ENCODE data around the gene ENPP6.

The ENPP6 gene

DNA sequence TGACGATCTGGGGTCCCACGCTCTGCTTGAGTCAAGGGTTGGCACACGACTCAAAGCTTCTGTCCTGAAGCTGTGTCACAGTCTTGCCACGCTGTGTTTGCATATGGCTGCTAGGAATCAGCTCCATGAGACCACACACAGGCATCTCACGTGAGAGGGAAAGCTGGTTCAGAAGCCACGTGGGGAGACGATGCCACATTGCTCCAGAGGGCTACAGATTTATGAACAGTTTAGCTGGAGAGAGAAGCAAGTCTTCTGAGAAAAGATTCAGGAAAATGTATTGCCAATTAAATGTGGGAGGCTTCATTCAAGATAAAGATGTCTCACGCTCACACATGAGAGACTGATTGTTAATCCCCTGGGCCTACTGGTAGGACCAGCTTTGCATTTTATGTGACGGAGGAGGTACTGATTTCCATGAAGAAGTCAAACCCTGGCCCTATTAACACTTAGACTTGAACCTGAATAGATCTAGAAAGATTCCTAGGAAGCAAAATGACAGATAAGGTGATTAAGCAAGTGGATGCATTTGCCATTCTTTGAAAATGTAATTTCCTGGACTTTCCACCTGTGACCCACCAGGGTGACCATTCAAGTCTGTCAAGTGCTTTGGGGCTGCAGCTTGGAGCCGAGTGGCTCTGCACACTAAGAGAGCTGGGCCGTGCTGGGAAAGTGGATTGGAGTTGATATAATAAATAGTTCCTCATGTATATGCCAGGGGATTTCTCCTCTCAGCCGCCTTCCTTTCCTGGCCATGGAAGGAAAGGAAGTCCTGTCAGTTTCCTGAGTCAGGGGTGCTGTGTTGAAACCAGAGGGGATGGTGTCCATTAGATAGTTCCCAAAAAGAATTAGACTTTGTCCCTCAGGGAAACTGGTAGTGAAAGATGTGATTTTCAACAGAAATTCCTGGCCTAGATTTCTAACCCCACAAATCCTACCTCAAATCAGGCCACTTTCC, 29.0 kb downstream of the ENPP6 start:
- H3K4me2 ChIP-seq: 0 out of 22 replicates have a peak overlapping the region, but pooled peaks of 1 of the 11 experiments have one; percentile 34
- H3K9me3 ChIP-seq (replicated peaks in 1 of 11): no peaks in the 10 kb centered on the region

DNA sequence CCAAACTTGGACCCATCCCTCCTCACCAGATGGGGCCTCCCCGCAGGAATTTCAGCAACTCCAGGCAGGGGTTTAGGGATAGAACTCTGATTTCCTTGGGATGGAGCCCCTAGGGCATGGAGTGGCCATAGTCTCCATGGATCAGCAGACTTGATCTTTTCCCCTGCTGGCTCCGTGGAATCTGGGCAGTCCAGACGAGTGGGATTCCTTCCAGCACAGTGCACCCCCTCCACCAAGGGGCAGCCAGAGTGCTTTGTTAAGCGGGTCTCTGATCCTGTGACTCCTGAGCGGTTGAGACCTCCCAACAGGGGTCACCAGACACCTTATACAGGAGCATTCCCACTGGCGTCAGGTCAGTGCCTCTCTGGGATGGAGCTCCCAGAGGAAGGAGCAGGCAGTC, 40.4 kb downstream of the ENPP6 start:
- H3K27ac ChIP-seq: no peak overlapping the region
- no peak overlapping the region for H3K4me2 ChIP-seq
- H3K4me1 ChIP-seq: no peaks in the 10 kb centered on the region
- H3K27me3 ChIP-seq: no peaks in the 10 kb centered on the region
- no peaks in the 10 kb centered on the region for H3K36me3 ChIP-seq
- no peak overlapping the region for H3K9ac ChIP-seq
- TF ChIP-seq Cebpa-rat (IDR thresholded peaks at IDR 0.05): no peak
- H3K4me3 ChIP-seq: no peak overlapping the region
- H3K9me3 ChIP-seq (replicated peaks in 1 of 11): peaks cover 8 to 32% (median 24%) of the 10 kb centered on the region in 11 experiments; a peak in 19 of 22 replicates
- H4K20me1 ChIP-seq: no peaks in the 10 kb centered on the region

More for the DNA sequence above, 29.0 kb downstream of the ENPP6 start:
- 0 out of 20 replicates have a peak, but pooled peaks cover 0 to 3% (median 0%) of the 10 kb centered on the region in 10 experiments for H3K4me1 ChIP-seq
- no peak overlapping the region for H3K4me3 ChIP-seq
- no peak overlapping the region for H3K27ac ChIP-seq
- H3K36me3 ChIP-seq: no peaks in the 10 kb centered on the region
- no peak overlapping the region for H3K9ac ChIP-seq
- H4K20me1 ChIP-seq: no peaks in the 10 kb centered on the region
- H3K27me3 ChIP-seq: no peaks in the 10 kb centered on the region
- no peak for TF ChIP-seq Cebpa-rat (IDR thresholded peaks at IDR 0.05)

- Histone ChIP-seq H3K27me3 (no peaks in the 10 kb centered on the region), H3K9ac (no peak overlapping the region), H3K4me3 (no peak overlapping the region), H3K4me1 (no peaks in the 10 kb centered on the region), H3K36me3 (no peaks in the 10 kb centered on the region), H3K4me2 (no peak overlapping the region), H3K27ac (no peak overlapping the region), H3K9me3 (replicated peaks in 1 of 11) (peaks cover 8 to 28% (median 19%) of the 10 kb centered on the region in 11 experiments; a peak in 19 of 22 replicates), H4K20me1 (no peaks in the 10 kb centered on the region)
- no peak for TF ChIP-seq Cebpa-rat (IDR thresholded peaks at IDR 0.05)
These were observed 42.8 kb downstream of the ENPP6 start for GRCh38 chr4:184174571-184175488.

- no peak for TF ChIP-seq Cebpa-rat (IDR thresholded peaks at IDR 0.05)
- Histone ChIP-seq H3K4me3 (no peak overlapping the region), H3K27ac (no peak overlapping the region), H3K9me3 (replicated peaks in 1 of 11) (no peaks in the 10 kb centered on the region), H3K36me3 (no peaks in the 10 kb centered on the region), H4K20me1 (no peaks in the 10 kb centered on the region), H3K4me2 (no peak overlapping the region), H3K9ac (no peak overlapping the region), H3K27me3 (peaks cover 0 to 5% (median 0%) of the 10 kb centered on the region in 11 experiments; a peak in 4 of 22 replicates), H3K4me1 (peaks cover 0 to 5% (median 0%) of the 10 kb centered on the region in 10 experiments; a peak in 2 of 20 replicates)
These were observed 46.7 kb downstream of the ENPP6 start for GRCh38 chr4:184171011-184171410.

DNA sequence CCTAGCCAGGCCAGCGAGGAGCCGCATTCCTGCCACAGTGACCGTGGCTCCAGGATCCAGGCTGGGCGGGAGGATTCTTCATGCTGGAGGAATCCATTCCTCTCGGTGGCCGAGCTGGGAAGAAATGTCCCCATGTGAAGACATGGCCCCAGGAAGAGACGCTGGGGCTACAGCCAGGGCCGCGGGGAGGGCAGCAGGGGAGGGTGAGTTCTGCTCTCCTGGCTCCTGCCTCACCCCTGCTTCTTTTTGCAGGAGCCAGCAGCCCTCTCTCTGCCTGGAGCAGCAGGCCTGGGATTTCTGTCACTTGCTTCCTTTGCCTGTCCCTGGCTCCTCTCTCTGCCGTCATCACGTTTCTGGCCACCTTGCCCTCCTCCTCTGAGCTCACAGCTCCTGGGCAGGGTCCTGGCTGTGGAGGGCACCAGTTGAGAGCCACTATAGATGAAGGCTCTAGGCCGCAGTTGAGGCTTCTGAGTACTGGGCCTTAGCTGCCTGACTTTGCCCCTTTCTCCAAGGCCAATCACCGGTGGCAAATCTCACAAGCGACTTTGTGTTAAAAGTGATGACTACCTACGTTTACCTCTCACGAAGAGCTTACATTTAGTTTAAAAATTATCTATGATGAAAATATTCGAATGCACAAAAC, 48.3 kb downstream of the ENPP6 start:
- Histone ChIP-seq H3K9me3 (replicated peaks in 1 of 11) (no peaks in the 10 kb centered on the region), H4K20me1 (no peaks in the 10 kb centered on the region), H3K27ac (no peak overlapping the region), H3K4me1 (peaks cover 0 to 5% (median 0%) of the 10 kb centered on the region in 10 experiments; a peak in 2 of 20 replicates), H3K27me3 (peaks cover 0 to 5% (median 0%) of the 10 kb centered on the region in 11 experiments; a peak in 4 of 22 replicates), H3K9ac (no peak overlapping the region), H3K4me2 (no peak overlapping the region), H3K36me3 (no peaks in the 10 kb centered on the region), H3K4me3 (no peak overlapping the region)
- no peak for TF ChIP-seq Cebpa-rat (IDR thresholded peaks at IDR 0.05)

- no peak overlapping the region for H3K9ac ChIP-seq
- no peak overlapping the region for H3K27ac ChIP-seq
- no peak for TF ChIP-seq Cebpa-rat (IDR thresholded peaks at IDR 0.05)
- peak overlapping the region in 4 of 11 experiments; percentile 14 to 34 (median 26); a peak in 6 of 22 replicates for H3K4me2 ChIP-seq
- H4K20me1 ChIP-seq: no peaks in the 10 kb centered on the region
- H3K27me3 ChIP-seq: peaks cover 0 to 5% (median 0%) of the 10 kb centered on the region in 11 experiments; a peak in 4 of 22 replicates
- H3K4me1 ChIP-seq: peaks cover 0 to 5% (median 0%) of the 10 kb centered on the region in 10 experiments; a peak in 2 of 20 replicates
- H3K4me3 ChIP-seq: no peak overlapping the region
- H3K9me3 ChIP-seq (replicated peaks in 1 of 11): no peaks in the 10 kb centered on the region
- no peaks in the 10 kb centered on the region for H3K36me3 ChIP-seq
These were observed 49.2 kb downstream of the ENPP6 start for GRCh38 chr4:184168406-184169019.

DNA sequence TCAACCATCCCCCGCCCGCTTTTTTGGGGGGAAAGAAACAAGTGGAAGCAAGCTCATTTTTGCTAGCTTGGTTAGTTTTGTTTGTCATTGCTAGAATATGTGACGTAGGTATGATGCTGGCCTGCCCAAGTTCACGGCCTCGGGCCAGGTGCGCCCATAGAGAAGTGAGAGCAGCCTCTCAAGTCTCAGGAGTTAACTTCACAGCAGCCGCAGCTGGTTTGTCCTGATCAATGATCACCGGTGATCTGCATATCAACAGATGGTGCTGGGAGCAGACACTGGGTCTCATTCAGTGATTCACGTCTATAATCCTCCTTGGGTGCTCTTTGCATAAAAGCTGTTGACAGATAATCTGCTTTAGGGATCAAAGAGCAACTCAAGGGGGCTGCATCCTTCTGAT, 50.1 kb downstream of the ENPP6 start:
- H3K4me2 ChIP-seq: no peak overlapping the region
- H4K20me1 ChIP-seq: no peaks in the 10 kb centered on the region
- H3K9me3 ChIP-seq (replicated peaks in 1 of 11): no peaks in the 10 kb centered on the region
- no peaks in the 10 kb centered on the region for H3K36me3 ChIP-seq
- peaks cover 0 to 5% (median 0%) of the 10 kb centered on the region in 11 experiments; a peak in 4 of 22 replicates for H3K27me3 ChIP-seq
- H3K4me1 ChIP-seq: peaks cover 0 to 5% (median 0%) of the 10 kb centered on the region in 10 experiments; a peak in 2 of 20 replicates
- TF ChIP-seq Cebpa-rat (IDR thresholded peaks at IDR 0.05): no peak
- no peak overlapping the region for H3K27ac ChIP-seq
- no peak overlapping the region for H3K4me3 ChIP-seq
- no peak overlapping the region for H3K9ac ChIP-seq

GRCh38 chr4:184166736-184167135, 50.9 kb downstream of the ENPP6 start:
- no peaks in the 10 kb centered on the region for H3K36me3 ChIP-seq
- H3K27ac ChIP-seq: no peak overlapping the region
- peaks cover 0 to 5% (median 0%) of the 10 kb centered on the region in 10 experiments; a peak in 2 of 20 replicates for H3K4me1 ChIP-seq
- peaks cover 0 to 5% (median 0%) of the 10 kb centered on the region in 11 experiments; a peak in 4 of 22 replicates for H3K27me3 ChIP-seq
- no peaks in the 10 kb centered on the region for H3K9me3 ChIP-seq (replicated peaks in 1 of 11)
- no peaks in the 10 kb centered on the region for H4K20me1 ChIP-seq
- no peak overlapping the region for H3K9ac ChIP-seq
- TF ChIP-seq Cebpa-rat (IDR thresholded peaks at IDR 0.05): no peak
- H3K4me3 ChIP-seq: no peak overlapping the region
- no peak overlapping the region for H3K4me2 ChIP-seq

Data from BLaER1 treated with 17β-estradiol and CSF1 and Interleukin-3, amounts not matched to agents 10 nM and 100 nM (cell line).